ENCODE data around the gene PLEKHA7.

The PLEKHA7 gene

DNA sequence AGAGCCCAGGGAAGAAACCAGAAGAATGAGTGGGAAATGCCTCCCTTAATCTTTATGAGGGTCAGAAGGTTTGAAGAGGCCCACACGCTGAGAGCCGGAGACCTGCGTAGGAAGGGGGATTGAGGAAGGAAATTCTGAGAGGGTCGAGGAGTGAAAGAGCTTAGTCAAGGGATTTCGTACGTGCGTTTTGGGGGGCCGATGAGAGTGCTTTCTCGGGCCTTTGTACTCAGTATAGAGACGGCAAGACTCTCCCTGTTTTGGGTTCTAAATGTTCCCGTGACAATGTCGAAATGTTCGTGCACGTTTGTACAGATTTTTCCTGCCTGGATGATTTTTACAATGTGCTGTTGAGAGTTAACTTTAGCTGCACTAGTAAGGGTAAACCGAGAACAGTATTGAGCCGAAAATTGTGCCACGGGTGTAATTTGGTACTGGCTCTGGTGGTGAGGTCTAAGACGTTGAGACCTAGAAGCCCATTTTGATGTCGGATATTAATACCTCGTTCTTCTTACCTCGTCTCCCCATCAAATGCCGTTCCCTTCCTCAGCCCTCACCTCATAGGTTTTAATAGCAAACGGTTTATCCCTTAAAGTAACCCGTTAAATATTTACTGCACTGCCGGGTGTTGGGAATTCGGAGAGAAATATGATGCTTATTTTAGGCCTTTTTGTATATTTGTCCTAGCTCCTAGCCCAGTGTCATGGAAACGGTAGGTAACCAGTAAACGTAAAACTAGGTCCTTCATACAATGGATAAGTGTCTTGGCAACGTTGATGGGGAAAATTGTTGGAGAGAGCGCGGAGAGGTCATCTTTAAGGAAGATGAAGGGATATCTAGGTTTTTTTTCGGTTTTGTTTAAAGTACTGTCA, 275.0 kb downstream of the PLEKHA7 start:
- peak; percentile 44 for FAIRE-seq
- TF ChIP-seq, protein P1, sequence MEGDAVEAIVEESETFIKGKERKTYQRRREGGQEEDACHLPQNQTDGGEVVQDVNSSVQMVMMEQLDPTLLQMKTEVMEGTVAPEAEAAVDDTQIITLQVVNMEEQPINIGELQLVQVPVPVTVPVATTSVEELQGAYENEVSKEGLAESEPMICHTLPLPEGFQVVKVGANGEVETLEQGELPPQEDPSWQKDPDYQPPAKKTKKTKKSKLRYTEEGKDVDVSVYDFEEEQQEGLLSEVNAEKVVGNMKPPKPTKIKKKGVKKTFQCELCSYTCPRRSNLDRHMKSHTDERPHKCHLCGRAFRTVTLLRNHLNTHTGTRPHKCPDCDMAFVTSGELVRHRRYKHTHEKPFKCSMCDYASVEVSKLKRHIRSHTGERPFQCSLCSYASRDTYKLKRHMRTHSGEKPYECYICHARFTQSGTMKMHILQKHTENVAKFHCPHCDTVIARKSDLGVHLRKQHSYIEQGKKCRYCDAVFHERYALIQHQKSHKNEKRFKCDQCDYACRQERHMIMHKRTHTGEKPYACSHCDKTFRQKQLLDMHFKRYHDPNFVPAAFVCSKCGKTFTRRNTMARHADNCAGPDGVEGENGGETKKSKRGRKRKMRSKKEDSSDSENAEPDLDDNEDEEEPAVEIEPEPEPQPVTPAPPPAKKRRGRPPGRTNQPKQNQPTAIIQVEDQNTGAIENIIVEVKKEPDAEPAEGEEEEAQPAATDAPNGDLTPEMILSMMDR (IDR thresholded peaks at IDR 0.05; ENCODE audit: insufficient read depth, missing control alignments) = no peak
- no peak for DNase-seq (ENCODE audit: insufficient read length, low spot score)

DNA sequence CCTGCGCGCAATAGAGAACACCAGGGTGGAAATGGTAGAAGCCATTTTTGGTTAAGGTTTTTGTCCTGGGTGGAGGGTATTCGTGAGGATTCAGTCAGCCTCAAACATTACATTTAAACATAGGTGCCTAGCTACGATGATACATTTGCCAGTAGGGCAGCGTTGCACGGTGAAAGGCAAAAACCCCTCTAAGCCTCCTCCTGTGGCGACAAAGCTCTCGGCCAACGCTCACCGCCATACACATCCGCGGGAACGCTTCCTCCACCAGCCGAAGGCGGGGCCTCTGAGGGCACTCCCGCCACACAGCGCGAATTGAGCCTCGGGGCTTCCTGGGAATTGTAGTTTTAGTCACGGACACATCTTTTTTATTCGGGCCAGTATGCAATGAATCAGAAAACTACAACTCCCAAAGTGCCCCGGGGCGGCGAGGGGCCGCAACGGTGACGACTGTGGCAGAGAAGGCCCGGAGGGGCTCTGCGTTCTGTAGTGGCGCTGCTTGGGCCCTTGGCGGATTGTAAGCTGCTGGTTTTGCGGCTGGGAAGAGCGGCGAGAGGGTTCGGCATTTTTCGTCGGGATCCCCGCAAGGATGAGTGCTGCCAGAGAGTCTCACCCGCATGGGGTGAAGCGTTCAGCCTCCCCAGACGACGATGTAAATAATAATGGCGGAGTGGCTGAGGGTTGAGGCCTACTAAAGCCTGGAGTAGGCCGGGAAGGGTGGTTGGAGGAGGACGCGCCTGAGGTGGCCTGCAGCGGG, 275.8 kb downstream of the PLEKHA7 start, which contains the start of gene C11orf58:
Gene C11orf58, plus strand, starts transcription at position 455 of the 754 bp plus-strand sequence. Its CDS starts 132 bp downstream, at position 587.
- TF ChIP-seq, protein P1 (IDR thresholded peaks at IDR 0.05; ENCODE audit: insufficient read depth, missing control alignments) = no peak
- no peak for FAIRE-seq
- DNase-seq (ENCODE audit: insufficient read length, low spot score) = peak; percentile 65

DNA sequence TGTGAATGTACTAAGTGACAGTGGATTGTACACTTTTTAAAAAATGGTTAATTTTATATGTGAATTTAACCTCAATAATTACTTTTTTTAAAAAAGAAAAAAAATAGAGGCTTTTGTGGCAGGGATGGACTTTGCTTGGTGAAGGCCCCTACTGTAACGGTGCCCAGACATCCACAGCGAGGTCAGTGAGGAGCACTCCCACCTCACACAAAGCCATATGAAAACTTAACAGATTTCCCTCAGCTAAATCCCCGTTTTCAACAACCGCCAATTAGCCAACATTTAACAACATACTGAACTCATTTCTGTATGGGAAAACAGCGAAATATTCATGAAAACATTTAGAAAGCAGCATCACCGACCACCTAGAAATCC, 276.4 kb downstream of the PLEKHA7 start:
- TF ChIP-seq, protein P1 (IDR thresholded peaks at IDR 0.05; ENCODE audit: insufficient read depth, missing control alignments) = no peak
- no peak for FAIRE-seq
- no peak for DNase-seq (ENCODE audit: insufficient read length, low spot score)
